ENCODE data around the gene AP2A2.

AP2A2 gene

DNA sequence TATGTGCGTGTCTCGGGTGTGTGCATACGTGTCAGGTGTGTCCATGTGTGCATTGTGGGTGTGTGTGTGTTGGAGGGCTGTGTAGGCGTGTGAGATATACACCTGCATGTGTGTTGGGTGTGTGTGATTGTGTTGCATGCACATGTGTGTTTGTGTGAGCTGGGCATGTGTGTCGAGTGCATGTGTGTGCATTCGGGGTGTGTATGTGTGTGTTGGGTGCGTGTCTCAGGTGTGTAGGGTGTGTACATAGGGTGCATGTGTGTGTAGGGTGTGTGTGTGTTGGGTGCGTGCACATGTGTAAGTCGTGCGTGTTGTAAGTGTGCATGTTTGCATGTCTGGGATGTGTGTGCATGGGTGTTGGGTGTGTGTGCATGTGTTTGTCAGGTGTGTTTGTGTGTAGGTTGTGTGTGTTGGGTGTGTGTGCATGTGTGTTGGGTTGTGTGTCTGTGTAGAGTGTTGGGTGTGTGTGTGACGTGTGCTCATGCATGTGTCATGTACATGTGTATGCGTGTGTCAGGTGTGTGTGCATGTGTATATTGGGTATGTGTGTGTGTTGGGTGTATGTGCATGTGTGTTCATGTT is 106.7 kb downstream of the AP2A2 start:
- DNase-seq, result no peak

DNA sequence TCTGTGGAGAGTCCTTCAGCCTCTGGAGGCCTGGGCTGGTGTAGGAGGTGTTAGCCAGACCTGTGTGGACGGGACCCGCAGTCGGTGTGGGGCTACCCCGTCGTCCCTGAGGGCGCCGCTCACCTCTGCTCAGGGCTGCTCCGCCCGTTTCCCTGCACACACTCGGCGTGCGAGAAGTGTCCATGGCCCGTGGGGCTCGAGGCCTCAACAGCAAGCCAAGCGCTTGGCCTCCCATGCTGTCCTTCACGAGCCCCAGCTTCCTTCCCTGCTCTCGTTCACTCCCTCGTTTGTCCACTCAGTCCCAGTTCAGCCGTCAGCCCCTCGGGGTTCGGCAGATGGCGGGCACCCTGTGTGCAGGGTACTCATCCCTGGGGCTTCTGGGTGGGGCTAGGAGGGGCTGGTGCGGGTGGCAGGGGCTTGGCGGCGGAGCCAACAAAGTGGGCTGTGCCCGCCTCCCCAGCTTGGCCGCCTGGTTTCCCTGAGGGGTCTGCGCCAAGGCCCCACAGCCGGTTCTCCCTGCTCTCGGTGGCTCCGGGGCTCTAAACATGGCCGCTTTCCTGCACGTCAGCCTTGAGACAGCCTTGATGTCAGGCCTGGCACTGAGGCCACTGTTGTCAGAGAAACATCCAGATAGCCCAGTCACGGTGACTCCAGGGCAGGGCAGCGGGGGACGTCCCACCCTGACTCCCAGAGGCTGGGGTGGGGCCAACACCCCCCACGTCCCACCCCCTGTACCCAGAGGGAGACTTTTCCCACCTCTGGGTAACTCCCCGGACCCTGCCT is 107.5 kb downstream of the AP2A2 start:
- DNase-seq, result no peak

GRCh38 chr11:1034001-1034400 is 108.3 kb downstream of the AP2A2 start:
- no peak for DNase-seq

DNA sequence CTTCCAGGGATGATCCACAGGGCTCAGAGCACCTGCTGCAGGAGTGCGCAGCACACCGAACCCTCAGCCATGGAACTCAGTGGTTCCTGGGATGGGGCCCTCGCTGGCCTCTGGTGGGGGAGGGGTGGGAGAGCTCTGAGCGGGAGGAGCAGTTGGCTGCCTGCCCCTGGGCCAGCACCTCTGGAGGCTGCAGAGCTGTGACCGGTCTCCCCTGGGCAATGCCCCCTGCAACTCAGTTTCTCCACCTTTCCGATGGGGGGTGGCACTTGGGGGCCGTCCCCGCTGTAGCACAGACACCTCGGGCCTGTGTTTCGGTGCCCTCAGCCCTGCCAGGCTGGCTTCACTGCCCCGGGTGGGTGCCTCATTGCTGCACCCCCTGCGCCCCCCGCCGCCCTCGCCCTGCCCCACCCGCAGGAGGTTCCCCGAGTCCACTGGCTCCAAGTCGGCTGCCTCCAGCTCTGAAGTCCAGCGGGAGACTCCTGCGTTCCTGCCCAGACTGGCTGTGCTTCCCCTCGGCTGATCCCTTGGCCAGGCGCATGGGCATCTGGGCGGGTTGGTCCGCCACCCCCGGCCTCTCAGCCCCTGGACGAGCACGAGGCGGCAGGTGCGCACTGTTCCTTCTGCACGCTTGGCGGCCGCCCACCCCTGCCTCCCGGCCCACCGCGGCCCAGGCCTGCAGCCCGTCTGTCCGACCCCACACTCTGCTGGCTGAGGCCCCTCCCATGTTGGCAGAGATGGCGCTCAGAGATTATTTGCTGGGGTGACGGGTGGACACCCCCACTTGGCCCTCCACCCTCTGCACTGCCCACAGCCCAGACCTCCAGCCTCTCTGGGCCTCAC is 109.0 kb downstream of the AP2A2 start:
- DNase-seq, result no peak

DNA sequence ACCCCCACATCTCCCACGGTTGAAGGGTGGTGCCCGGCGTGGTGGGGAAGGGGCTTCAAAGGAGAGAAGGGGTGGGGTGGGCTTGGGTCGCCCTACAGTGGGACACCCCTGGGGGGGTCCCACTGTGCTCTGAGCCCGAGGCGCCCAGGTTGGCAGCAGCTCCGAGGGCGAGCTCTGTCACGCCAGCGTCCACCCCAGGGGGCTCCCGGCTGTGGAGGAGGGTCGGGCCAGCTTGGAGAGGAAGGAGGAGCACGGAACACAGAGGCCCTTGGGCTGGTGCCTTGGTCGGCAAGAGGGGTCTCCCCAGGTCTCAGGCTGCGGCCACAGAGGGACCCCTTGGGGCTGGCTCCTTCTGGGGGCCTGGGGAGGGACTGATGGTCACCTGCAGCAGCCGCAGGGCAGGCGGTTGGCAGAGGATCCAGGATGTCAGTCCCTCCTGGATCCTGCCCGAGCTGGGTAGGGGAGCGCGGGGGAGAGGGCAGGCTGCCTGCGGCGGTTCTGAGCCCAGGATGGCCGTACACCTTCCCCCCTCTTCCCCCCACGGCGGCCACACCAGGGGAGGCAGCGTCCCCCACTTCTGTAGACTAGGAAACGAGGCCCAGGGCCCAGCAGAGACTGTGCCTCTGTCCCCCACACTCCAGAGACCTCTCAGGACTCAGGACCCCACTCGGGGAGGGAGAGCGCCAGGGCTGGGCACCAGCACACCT is 110.1 kb downstream of the AP2A2 start:
- no peak for DNase-seq

- DNase-seq, result no peak
These were observed 110.7 kb downstream of the AP2A2 start, which contains the start of gene MUC6 for GRCh38 chr11:1036303-1036923. TSS of gene MUC6 (minus strand) at chr11:1036718. CDS start at chr11:1036655, 63 bp downstream.

DNA sequence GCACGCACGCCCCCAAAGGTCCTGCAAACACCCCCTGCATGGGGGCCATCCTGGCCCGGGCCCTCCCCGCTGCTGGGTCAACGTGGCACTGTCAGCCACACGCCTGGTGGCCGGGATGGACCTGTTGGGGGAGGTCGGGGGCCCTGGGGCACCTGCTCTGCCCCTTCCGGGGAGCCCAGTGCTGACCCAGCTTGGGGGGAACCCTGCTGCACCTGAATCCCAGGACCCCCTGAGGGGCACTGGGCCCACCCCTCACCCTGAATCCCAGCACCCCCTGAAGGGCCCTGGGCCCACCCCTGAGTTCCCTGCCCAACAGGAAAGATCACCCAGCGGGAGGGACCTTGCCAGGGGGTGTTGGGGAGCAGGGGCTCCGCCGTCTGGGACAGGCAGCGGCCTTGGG is 111.3 kb downstream of the AP2A2 start:
- DNase-seq, result no peak

GRCh38 chr11:1037506-1038055 is 111.9 kb downstream of the AP2A2 start:
- no peak for DNase-seq

- DNase-seq, result no peak
These were observed 112.7 kb downstream of the AP2A2 start for GRCh38 chr11:1038361-1038760.

DNA sequence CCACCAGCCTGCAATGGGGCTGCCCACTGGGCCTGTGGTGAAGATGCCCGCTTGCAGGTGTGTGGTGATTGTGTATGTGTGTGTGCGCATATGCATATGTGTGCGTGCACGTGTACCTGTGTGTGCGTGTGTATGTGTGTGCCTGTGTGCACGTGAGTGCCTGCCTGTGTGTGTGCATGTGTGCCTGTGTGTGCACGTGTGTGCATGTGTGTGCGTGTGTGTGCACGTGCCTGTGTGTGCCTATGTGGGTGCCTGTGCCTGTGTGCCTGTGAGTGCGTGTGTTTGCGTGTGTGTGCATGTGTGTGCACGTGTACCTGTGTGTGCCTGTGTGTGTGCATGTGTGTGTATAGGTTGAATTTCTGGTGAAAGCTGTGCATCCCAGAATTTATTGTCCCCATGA is 113.3 kb downstream of the AP2A2 start:
- no peak for DNase-seq

- no peak for DNase-seq
These were observed 114.1 kb downstream of the AP2A2 start for GRCh38 chr11:1039481-1040427.

- no peak for DNase-seq
These were observed 114.9 kb downstream of the AP2A2 start for GRCh38 chr11:1040428-1041148.

GRCh38 chr11:1041149-1041467 is 115.4 kb downstream of the AP2A2 start:
- DNase-seq, result no peak

- DNase-seq, result no peak
These were observed 115.8 kb downstream of the AP2A2 start for GRCh38 chr11:1041471-1041870.

DNA sequence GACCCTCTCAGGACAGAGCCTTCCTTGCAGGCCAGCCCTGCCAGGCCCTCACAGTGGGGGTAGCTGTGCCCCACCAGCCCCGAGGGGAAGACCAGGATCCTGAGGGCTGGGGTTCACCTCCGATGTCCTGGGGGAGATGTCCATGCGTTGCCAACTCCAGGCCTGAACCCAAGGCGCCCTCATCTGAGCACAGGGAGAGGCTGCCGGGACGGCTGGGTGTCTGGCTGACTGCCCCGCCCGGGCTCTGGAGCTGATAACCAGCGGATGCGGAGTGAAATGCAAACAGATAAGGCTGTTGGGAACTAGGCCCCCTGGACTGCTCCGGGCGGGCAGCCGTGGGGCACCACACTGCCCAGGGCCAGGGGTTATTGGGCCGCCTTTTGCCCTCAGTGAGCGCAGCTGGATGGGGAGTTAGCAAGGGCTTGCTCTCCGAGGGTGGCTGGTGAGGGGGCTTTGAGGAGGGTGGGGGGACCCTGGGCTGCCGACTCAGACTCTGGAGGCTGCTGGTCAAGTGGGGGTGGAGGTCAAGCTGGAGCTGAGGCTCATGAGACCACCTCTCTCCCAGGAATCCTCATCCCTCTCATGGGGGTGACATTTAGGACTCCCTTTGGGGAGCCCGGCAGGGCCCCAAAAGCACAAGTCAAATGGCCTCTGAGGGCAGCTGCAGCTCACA is 116.4 kb downstream of the AP2A2 start:
- no peak for DNase-seq

GRCh38 chr11:1042626-1043562 is 117.2 kb downstream of the AP2A2 start:
- no peak for DNase-seq

DNA sequence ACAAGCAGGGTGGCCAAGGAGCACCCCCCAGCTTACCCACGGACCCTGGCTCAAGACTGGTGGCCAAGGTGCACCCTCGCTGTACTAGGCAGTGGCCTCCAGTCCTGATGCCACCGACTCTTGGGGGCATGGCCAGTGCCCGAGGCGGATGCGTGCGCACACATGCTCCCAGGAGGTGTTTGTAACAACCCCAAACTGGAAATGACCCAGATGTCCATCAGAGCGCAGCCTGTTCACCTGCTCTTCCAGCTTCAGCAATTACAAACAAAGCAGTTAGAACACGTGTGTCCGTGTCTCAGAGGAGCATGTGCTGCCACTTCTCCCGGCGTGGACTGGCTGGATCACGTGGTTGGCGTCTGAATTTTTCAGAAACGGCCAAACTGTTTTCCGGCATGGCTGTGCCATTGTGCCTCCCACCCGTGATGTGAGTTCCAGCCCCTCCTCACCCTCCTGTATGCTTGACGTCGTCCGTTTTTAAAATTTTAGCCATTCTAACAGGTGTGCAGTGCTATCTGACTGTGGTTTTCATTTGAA is 118.0 kb downstream of the AP2A2 start:
- no peak for DNase-seq

GRCh38 chr11:1044160-1044559 is 118.5 kb downstream of the AP2A2 start:
- no peak for DNase-seq
